Measurements from ENCODE around the gene CYP2W1. TPM values are rescaled to one million over a fixed set of nuclear protein-coding genes. Genes with fewer than 3 reads are reported as not detected.

The CYP2W1 gene
- total and polyA plus RNA-seq, 10 of the 15 experiments (the other 5 are each of a cell fraction or from before 2014, with no cell fraction given): not detected

DNA sequence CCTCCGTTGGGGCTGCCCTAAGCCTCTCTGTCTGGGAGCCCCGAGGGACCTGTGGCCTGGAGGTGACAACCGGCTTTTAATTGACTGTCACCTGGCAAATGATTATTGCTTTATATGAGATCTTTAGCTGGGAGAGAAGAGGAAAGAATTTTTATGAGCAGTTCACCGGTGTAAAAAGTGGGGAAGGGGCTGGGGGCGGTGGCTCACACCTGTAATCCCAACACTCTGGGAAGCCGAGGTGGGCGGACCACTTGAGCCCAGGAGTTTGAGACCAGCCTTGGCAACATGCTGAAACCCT, 5.0 kb upstream of the CYP2W1 start:
- Histone ChIP-seq H2AFZ (ENCODE audit: control insufficient read depth, low read depth, low read length) (no peak overlapping the region), H4K20me1 (ENCODE audit: control insufficient read depth, insufficient read depth) (no peaks in the 10 kb centered on the region), H3K4me1 (ENCODE audit: control insufficient read depth, insufficient read depth, low read length) (no peaks in the 10 kb centered on the region), H3K9me3 (replicated peaks; ENCODE audit: control insufficient read depth, insufficient read depth, low read length) (no peaks in the 10 kb centered on the region; the same call in 2 of the 3 replicates), H3K79me2 (ENCODE audit: control insufficient read depth, insufficient read depth, low read length) (peaks cover 22% of the 10 kb centered on the region), H3K4me3 (no peak overlapping the region), H3K4me2 (ENCODE audit: control insufficient read depth, insufficient read depth) (no peak overlapping the region), H3K9ac (ENCODE audit: control insufficient read depth, insufficient read depth, low read length) (no peak overlapping the region), H3K36me3 (ENCODE audit: control insufficient read depth in 2 of 2, insufficient read depth in 2 of 2, low read length in 1 of 2) (peaks cover 0 to 8% of the 10 kb centered on the region in 2 experiments; a peak in 2 of 4 replicates), H3K27ac (ENCODE audit: control insufficient read depth, insufficient read depth) (no peak overlapping the region), H3K27me3 (replicated peaks in 1 of 2; ENCODE audit: control insufficient read depth in 2 of 2, insufficient read depth in 2 of 2, low read length in 1 of 2) (no peaks in the 10 kb centered on the region)
- SMC1A ChIA-PET (ENCODE audit: uncharacterized antibody, unreplicated experiment): interaction anchor here (0.6 to 2.4 kb wide), 15 partner anchors 10 to 205 kb away, joined by 3 to 21 read pairs (median 4); no protein-coding TSS in a partner anchor
- FAIRE-seq: no peak
- no TSS peak for BruUV-seq (replicated peaks)
- POLR2A ChIA-PET: interaction anchor here (0.9 to 1.7 kb wide), 10 partner anchors 10 to 183 kb away, joined by 3 to 14 read pairs (median 4); partner anchors contain the start of gene ZFAND2A
- no peak for ATAC-seq
- CTCF ChIA-PET: interaction anchor here (0.7 to 7.3 kb wide), 11 partner anchors 10 to 205 kb away, joined by 3 to 78 read pairs (median 6); no protein-coding TSS in a partner anchor
- DNase-seq (ENCODE audit: low read depth, low spot score): no peak
- RAD21 ChIA-PET (ENCODE audit: unreplicated experiment): interaction anchor here (1.0 to 3.4 kb wide), 10 partner anchors 10 to 108 kb away, joined by 3 to 30 read pairs (median 10); no protein-coding TSS in a partner anchor
- intact Hi-C loops (cut with micrococcal nuclease; ENCODE audit: unreplicated experiment) (no loop called here), in situ Hi-C loops (cut with MboI) (no loop called here)
- 24% methylated on average over 7 of the region's 7 CpGs for WGBS (ENCODE audit: insufficient coverage, insufficient replicate concordance, low lambda C conversion rate, missing lambda C conversion rate)
- TF ChIP-seq CBFB (IDR thresholded peaks at IDR 0.05; ENCODE audit: low read depth): no peak
- no peak for TF ChIP-seq NFYB (IDR thresholded peaks at IDR 0.05; ENCODE audit: insufficient read depth, low read depth, low read length)
- TF ChIP-seq ASH2L (IDR thresholded peaks at IDR 0.05; ENCODE audit: borderline replicate concordance, low read depth): no peak
- TF ChIP-seq ETV6 (conservative IDR thresholded peaks at IDR 0.05 in 1 of 2, IDR thresholded peaks at IDR 0.05 in 1 of 2; ENCODE audit: borderline replicate concordance in 1 of 2, low read depth in 1 of 2): no peak
- TF ChIP-seq ATF7 (IDR thresholded peaks at IDR 0.05; ENCODE audit: low read depth): peak; percentile 8; the same call in 1 of the 2 replicates
- TF ChIP-seq BCL11A (IDR thresholded peaks at IDR 0.05; ENCODE audit: low read depth, low read length): peak; percentile 58; the same call in 1 of the 2 replicates
- TF ChIP-seq, protein P1, sequence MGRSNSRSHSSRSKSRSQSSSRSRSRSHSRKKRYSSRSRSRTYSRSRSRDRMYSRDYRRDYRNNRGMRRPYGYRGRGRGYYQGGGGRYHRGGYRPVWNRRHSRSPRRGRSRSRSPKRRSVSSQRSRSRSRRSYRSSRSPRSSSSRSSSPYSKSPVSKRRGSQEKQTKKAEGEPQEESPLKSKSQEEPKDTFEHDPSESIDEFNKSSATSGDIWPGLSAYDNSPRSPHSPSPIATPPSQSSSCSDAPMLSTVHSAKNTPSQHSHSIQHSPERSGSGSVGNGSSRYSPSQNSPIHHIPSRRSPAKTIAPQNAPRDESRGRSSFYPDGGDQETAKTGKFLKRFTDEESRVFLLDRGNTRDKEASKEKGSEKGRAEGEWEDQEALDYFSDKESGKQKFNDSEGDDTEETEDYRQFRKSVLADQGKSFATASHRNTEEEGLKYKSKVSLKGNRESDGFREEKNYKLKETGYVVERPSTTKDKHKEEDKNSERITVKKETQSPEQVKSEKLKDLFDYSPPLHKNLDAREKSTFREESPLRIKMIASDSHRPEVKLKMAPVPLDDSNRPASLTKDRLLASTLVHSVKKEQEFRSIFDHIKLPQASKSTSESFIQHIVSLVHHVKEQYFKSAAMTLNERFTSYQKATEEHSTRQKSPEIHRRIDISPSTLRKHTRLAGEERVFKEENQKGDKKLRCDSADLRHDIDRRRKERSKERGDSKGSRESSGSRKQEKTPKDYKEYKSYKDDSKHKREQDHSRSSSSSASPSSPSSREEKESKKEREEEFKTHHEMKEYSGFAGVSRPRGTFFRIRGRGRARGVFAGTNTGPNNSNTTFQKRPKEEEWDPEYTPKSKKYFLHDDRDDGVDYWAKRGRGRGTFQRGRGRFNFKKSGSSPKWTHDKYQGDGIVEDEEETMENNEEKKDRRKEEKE (IDR thresholded peaks at IDR 0.05): no peak
- no peak for TF ChIP-seq ZNF207 (IDR thresholded peaks at IDR 0.05; ENCODE audit: borderline replicate concordance)
- TF ChIP-seq ZSCAN29 (IDR thresholded peaks at IDR 0.05): no peak
- TF ChIP-seq TCF12 (IDR thresholded peaks at IDR 0.05; ENCODE audit: low read depth, low read length): no peak
- TF ChIP-seq RFX5 (IDR thresholded peaks at IDR 0.05; ENCODE audit: low read depth, low read length): no peak
- TF ChIP-seq POLR2AphosphoS5 (IDR thresholded peaks at IDR 0.05; ENCODE audit: low read length): no peak
- TF ChIP-seq MEF2A (IDR thresholded peaks at IDR 0.05; ENCODE audit: insufficient read depth, low read depth, low read length): no peak
- TF ChIP-seq NFYA (IDR thresholded peaks at IDR 0.05; ENCODE audit: borderline replicate concordance, low read depth, low read length): no peak
- TF ChIP-seq NR2C2 (IDR thresholded peaks at IDR 0.05; ENCODE audit: borderline replicate concordance, control insufficient read depth, insufficient read length, low read depth): no peak
- peak; percentile 15; the same call in 1 of the 2 replicates for TF ChIP-seq RELB (IDR thresholded peaks at IDR 0.05; ENCODE audit: low read depth)
- TF ChIP-seq, protein P2, sequence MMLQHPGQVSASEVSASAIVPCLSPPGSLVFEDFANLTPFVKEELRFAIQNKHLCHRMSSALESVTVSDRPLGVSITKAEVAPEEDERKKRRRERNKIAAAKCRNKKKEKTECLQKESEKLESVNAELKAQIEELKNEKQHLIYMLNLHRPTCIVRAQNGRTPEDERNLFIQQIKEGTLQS (IDR thresholded peaks at IDR 0.05; ENCODE audit: borderline replicate concordance, extremely low read depth, low read depth, low read length): no peak
- TF ChIP-seq KDM1A (IDR thresholded peaks at IDR 0.05; ENCODE audit: borderline replicate concordance): no peak
